ENCODE measurements around the gene ACKR3. TPM values are rescaled to one million over a fixed set of nuclear protein-coding genes. Genes with fewer than 3 reads are reported as not detected.
A peak's percentile ranks its signal among the peaks of the same experiment; 100 is the strongest.

The ACKR3 gene
- total RNA-seq, 4 donors from 2014 or later = 7.1 to 55.0 (median 15.2) TPM

- intact Hi-C loops (cut with DNase I; ENCODE audit: low total_unique reads) (no loop called here), in situ Hi-C loops (cut with MboI; ENCODE audit: low sequenced_read_pairs in 4 of 4) (no loop called here)
- H3K9me3 ChIP-seq = no peaks in the 10 kb centered on the region
- peaks cover 4 to 6% of the 10 kb centered on the region in 2 donors for H3K4me1 ChIP-seq
- DNase-seq (no peak), ATAC-seq (no peak)
- no peak overlapping the region for H3K4me3 ChIP-seq
- H3K27ac ChIP-seq = no peak overlapping the region
- TF ChIP-seq CTCF (IDR thresholded peaks at IDR 0.05 in 4 of 5, conservative IDR thresholded peaks at IDR 0.05 in 1 of 5) = no peak
- no peak for TF ChIP-seq POLR2A (IDR thresholded peaks at IDR 0.05)
- H3K27me3 ChIP-seq = no peaks in the 10 kb centered on the region
- H3K36me3 ChIP-seq = no peaks in the 10 kb centered on the region
Measured at GRCh38 chr2:236563953-236564352, 5.7 kb upstream of the ACKR3 start.

- H3K27ac ChIP-seq = no peak overlapping the region
- no peaks in the 10 kb centered on the region for H3K9me3 ChIP-seq
- peaks cover 17 to 18% of the 10 kb centered on the region in 2 donors for H3K4me1 ChIP-seq
- no peaks in the 10 kb centered on the region for H3K27me3 ChIP-seq
- ATAC-seq = no peak
- no peaks in the 10 kb centered on the region for H3K36me3 ChIP-seq
- H3K4me3 ChIP-seq = no peak overlapping the region
- intact Hi-C loops (cut with DNase I; ENCODE audit: low total_unique reads) = loop anchor here (5.0 kb wide), 3 partner anchors 167 to 307 kb away; no protein-coding TSS in a partner anchor
- DNase-seq = no peak
- TF ChIP-seq POLR2A (IDR thresholded peaks at IDR 0.05) (no peak), CTCF (IDR thresholded peaks at IDR 0.05 in 4 of 5, conservative IDR thresholded peaks at IDR 0.05 in 1 of 5) (no peak)
- in situ Hi-C loops (cut with MboI; ENCODE audit: low sequenced_read_pairs in 4 of 4) = no loop called here
Measured at GRCh38 chr2:236565212-236565611, 4.4 kb upstream of the ACKR3 start.

- H3K9me3 ChIP-seq = no peaks in the 10 kb centered on the region
- ATAC-seq = no peak
- DNase-seq = no peak
- H3K4me3 ChIP-seq = no peak overlapping the region
- H3K27me3 ChIP-seq = no peaks in the 10 kb centered on the region
- no peaks in the 10 kb centered on the region for H3K36me3 ChIP-seq
- TF ChIP-seq POLR2A (IDR thresholded peaks at IDR 0.05) (no peak), CTCF (IDR thresholded peaks at IDR 0.05 in 4 of 5, conservative IDR thresholded peaks at IDR 0.05 in 1 of 5) (no peak)
- no peak overlapping the region for H3K27ac ChIP-seq
- H3K4me1 ChIP-seq = peaks cover 18 to 24% of the 10 kb centered on the region in 2 donors
- intact Hi-C loops (cut with DNase I; ENCODE audit: low total_unique reads) = loop anchor here (5.0 kb wide), 3 partner anchors 166 to 306 kb away; no protein-coding TSS in a partner anchor
- in situ Hi-C loops (cut with MboI; ENCODE audit: low sequenced_read_pairs in 4 of 4) = no loop called here
Measured at GRCh38 chr2:236565879-236566402, 3.7 kb upstream of the ACKR3 start.

GRCh38 chr2:236566596-236566995 is 3.0 kb upstream of the ACKR3 start:
- H3K36me3 ChIP-seq = no peaks in the 10 kb centered on the region
- intact Hi-C loops (cut with DNase I; ENCODE audit: low total_unique reads) (loop anchor here (5.0 kb wide), 3 partner anchors 166 to 306 kb away; no protein-coding TSS in a partner anchor), in situ Hi-C loops (cut with MboI; ENCODE audit: low sequenced_read_pairs in 4 of 4) (no loop called here)
- DNase-seq = no peak
- H3K9me3 ChIP-seq = no peaks in the 10 kb centered on the region
- H3K4me1 ChIP-seq = peaks cover 19 to 28% of the 10 kb centered on the region in 2 donors
- no peak for ATAC-seq
- TF ChIP-seq CTCF (IDR thresholded peaks at IDR 0.05 in 4 of 5, conservative IDR thresholded peaks at IDR 0.05 in 1 of 5) (no peak), POLR2A (IDR thresholded peaks at IDR 0.05) (no peak)
- H3K27me3 ChIP-seq = no peaks in the 10 kb centered on the region
- peak overlapping the region; percentile 76 to 80 (median 77) for H3K27ac ChIP-seq
- no peak overlapping the region for H3K4me3 ChIP-seq

All from gastrocnemius medialis (tissue), 4 donors.